HG02642 (cell line): Measurements from ENCODE around the gene TCERG1.

ENCODE experiments used
- ATAC-seq: cut with Tn5 transposase; IDR thresholded peaks from one replicate; pipeline ENCODE4 v1.9.1; 2021; ENCODE audit warnings: mild to moderate bottlenecking; ENCODE audit not compliant: unreplicated experiment, poor library complexity

Gene TCERG1

GRCh38 chr5:146446861-146447733 lies at the start of gene TCERG1:
Gene TCERG1, plus strand, starts transcription at chr5:146447333. Its CDS starts 17 bp downstream, at chr5:146447350.
- peak; percentile 95 for ATAC-seq

- no peak for ATAC-seq
These were observed 48.3 kb upstream of the TCERG1 start for GRCh38 chr5:146398826-146399225.

- no peak for ATAC-seq
These were observed 47.7 kb upstream of the TCERG1 start for GRCh38 chr5:146399481-146399880.

- no peak for ATAC-seq
These were observed 46.9 kb upstream of the TCERG1 start for GRCh38 chr5:146400201-146400600.

DNA sequence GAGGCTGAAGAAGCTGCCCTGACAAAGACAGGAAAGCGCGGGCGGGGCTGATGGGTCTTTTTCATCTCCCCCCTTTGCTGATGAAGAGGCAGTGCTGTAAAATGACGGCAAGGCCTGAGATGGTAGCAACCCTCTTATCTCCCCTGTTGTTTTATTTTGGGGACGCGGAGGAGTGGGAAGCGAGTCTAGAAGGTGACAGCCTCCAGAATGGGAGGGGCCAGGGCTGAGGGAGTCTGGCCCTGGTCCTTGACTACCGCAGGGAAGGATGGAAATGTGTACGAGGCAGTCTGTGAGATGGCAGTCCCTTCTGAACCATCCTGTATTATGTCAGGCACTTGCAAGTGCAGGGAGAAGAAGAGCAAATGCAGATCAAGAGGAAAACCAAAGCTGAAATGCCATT lies 46.1 kb upstream of the TCERG1 start:
- ATAC-seq, result no peak

DNA sequence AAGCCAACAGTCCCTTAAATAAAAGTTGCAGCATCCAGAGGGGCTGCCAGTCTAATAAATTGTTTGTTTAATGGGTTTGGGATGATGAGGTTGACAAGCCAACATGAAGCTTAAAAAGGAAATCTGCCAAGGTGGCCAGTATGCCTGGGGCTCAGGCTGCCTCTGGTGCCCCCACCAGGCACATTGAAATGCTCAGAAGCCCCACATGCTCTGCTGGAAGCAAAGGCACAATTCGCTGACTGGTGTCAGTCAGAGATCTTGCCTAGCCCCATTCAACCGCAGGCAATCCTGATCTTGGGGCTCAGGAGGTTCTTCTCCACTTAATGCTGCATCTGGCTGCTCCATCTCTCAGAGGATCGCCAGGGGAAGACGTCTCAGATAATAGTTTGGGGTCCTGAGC lies 44.2 kb upstream of the TCERG1 start:
- ATAC-seq, result no peak

DNA sequence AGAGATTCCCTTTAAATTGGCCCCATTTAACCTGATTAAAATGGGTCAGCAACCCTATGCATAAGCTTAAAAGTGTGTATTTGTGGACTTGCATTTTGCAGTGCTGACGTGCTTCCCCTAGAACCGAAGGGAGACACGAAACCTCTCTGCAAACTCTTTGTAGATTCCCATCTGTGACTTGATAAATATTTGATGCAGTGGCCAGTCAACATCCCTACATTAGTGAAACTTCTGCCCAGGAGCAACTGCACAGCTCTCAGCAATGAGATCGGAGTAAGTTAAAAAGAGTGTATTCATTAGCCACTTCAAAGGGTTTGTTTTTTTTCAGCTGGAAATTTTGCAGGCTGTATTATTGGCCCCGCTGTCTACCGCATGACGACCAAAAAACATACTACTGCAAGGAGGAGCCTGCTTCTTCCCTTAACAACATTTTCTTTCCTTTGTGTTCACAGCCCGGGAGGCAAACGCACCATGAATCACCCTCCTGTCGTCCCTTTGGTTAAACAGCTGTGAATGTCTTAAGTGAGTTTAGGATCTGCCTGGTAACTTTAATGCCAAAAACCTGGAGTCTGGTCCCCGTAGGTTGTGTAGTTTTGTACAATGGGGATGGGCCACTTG lies 38.0 kb upstream of the TCERG1 start:
- ATAC-seq, result no peak

- no peak for ATAC-seq
These were observed 36.9 kb upstream of the TCERG1 start for GRCh38 chr5:146410272-146410671.

DNA sequence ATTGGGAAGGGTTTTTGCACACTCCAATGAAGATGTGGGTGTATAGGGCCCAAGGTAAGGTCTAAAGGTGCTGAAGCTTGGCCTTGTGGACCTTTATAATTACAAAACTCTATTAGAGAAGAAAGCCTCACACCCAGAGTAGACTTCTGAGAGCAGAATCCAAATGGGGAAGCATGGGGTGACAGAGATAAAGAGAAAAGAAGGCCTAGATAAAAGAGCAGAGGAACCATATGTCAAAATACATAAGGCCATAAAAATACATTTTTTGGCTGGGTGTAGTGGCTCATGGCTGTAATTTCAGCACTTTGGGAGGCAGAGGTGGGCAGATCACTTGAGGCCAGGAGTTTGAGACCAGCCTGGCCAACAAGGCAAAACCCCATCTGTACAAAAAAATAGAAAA lies 27.4 kb upstream of the TCERG1 start:
- ATAC-seq, result no peak

GRCh38 chr5:146425023-146425422 lies 22.1 kb upstream of the TCERG1 start:
- ATAC-seq, result no peak

DNA sequence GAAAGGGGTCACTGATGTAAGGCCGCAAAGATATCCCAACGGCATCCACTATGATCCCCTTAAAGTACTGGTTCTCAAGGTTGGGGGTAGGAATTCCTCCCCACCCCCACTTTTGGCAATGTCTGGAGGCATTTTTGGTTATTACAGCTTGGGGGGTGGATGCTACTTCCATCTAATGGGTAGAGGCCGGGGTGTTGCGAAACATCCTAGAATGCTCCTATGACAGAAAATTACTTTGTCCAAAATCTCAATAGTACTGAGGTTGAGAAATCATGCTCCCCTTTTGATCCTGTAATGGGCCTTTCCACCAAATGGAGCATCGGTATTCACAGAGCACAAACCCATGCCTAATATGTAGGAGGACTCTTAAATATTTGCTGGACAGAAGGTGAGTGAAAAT lies 20.8 kb upstream of the TCERG1 start:
- no peak for ATAC-seq

- peak; percentile 65 for ATAC-seq
These were observed 20.1 kb upstream of the TCERG1 start for GRCh38 chr5:146426853-146427618.

- no peak for ATAC-seq
These were observed 19.5 kb upstream of the TCERG1 start for GRCh38 chr5:146427619-146427997.

GRCh38 chr5:146428658-146429057 lies 18.5 kb upstream of the TCERG1 start:
- no peak for ATAC-seq

DNA sequence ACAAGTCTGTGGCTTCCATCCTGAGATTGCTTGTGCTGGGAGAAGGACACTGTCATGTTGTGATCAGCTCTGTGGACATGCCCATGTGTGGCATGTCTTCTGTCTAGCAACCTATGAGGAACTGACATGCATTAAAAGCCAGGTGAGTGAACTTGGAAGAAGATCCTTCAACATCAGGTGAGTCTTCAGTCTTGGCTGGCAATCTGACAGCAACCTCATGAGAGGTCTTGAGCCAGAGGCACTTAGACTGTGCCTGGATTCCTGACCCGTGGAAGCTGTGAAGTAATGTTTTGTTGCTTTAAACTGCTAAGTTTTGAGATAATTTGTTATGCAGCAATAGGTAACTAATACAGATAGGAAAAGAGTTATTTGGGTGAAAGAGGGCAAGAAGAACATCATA lies 6.8 kb upstream of the TCERG1 start:
- no peak for ATAC-seq

GRCh38 chr5:146440870-146441495 lies 6.2 kb upstream of the TCERG1 start:
- ATAC-seq, result no peak

DNA sequence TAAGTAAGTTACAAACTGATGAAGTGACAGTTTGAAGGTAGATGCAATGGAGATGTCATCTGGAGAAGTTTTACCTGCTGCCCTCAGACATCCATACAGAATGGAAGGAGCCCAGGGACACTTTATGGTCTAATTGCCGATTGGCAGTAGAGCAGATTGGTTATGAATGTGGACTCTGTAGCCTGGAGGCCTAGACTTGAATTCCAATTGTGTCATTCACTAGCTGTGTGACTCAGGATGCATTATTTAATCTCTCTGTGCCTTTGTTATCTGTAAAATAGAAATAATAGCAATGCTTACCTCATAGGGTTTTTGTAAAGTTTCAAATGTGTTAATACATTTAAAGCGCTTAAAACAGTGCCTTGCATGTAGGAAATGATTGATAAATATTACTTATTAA lies 5.2 kb upstream of the TCERG1 start:
- no peak for ATAC-seq

- ATAC-seq, result peak; percentile 27
These were observed 724 bp downstream of the TCERG1 start for GRCh38 chr5:146447734-146448380.

DNA sequence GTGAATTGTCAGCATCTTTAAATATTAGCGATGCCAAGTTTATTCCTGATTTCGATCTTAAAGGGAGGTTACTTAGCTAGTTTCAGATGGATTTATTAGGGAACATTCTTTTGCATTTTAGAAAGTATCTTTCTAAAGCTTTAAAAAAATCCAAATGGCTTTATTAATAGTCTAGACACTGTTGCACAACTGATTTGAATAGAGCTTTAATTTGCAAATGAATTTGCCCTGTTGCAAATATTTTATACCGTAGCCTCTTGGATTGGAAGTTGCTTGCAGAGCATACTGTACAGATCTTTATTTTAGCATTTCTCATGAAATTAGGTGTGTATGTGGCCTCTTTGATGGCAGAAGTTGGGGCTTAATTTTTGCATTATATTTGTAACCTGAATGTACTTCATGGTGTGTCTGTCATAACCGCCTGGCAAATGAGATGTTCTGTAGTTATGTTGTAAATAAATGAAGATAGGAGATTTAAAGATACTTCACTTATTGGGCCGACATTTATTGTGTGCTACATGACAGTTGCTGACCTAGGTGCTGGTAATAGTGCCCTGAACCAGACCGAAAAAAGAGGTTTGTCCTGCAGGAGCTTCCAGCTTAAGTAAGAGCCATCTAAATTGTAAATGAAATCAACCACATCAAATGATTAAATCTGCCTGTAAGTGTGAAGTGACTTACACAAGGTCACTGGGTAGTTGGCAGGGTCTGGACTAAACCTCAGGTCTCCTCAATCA lies 1.8 kb downstream of the TCERG1 start:
- ATAC-seq, result no peak

- ATAC-seq, result no peak
These were observed 2.9 kb downstream of the TCERG1 start for GRCh38 chr5:146450002-146450401.
